Psoas muscle (tissue), 8 donors: Measurements from ENCODE around the gene LEF1. TPM values are rescaled to one million over a fixed set of nuclear protein-coding genes. Genes with fewer than 3 reads are reported as not detected.
"Not testable (repeated sequence)": the region's sequence is repeated elsewhere in the genome, so short reads cannot be mapped to it uniquely, and the experiment has no call there.

Experiments used
- ATAC-seq, 4 donors: fragments of 200-7000 bp; cut with Tn5 transposase; one replicate each; pipeline ENCODE4 v1.9.1; 2020; ENCODE audit warnings: moderate library complexity in 3 of 4, mild to moderate bottlenecking in 2 of 4
- DNase-seq, 2 donors: peaks; one replicate each; pipeline ENCODE4 v3.0.0-alpha.2; 2020
- H3K27ac ChIP-seq: fragments of 200-600 bp; one replicate; pipeline ENCODE4 v1.8.0; 2022
- H3K27me3 ChIP-seq, 3 donors: fragments of 200-600 bp in 1 of 3; one replicate each; pipeline versions ENCODE4 v1.6.1 to v1.8.0; 2013 to 2022; ENCODE audit warnings: low read length in 2 of 3, mild to moderate bottlenecking in 2 of 3, moderate library complexity in 1 of 3; ENCODE audit not compliant: insufficient read depth in 3 of 3
- H3K36me3 ChIP-seq, 2 donors: fragments of 200-600 bp in 1 of 2; one replicate each; pipeline versions ENCODE4 v1.6.1 to v1.8.0; 2013 to 2022; ENCODE audit warnings: low read depth in 1 of 2, mild to moderate bottlenecking in 1 of 2, moderate library complexity in 1 of 2; ENCODE audit not compliant: insufficient read depth in 1 of 2
- H3K4me1 ChIP-seq: fragments of 200-600 bp; one replicate; pipeline ENCODE4 v1.8.0; 2022
- H3K4me3 ChIP-seq: fragments of 200-600 bp; one replicate; pipeline ENCODE4 v1.8.0; 2022; ENCODE audit warnings: mild to moderate bottlenecking
- H3K9me3 ChIP-seq: fragments of 200-600 bp; one replicate; pipeline ENCODE4 v1.8.0; 2022
- WGBS, 3 donors: extraction: QIAGEN DNeasy Blood & Tissue Kit; methylation state at CpG; one replicate each; pipeline versions ENCODE4 v1.1.6 to v1.1.7; 2013; 5-methylcytosine and 5-hydroxymethylcytosine counted together
- intact Hi-C, 2 donors: fragments of 100-400 bp; cut with DNase I; formaldehyde crosslinking; loops; one replicate each; pipeline versions ENCODE4 v1.11.0 to v1.14.2; 2022
- polyA plus RNA-seq, 3 donors: library from polyadenylated mRNA; stranded (reverse); fragments of 200-250 nt; gene quantifications; one replicate each; pipeline ENCODE4 v1.2.3, GENCODE V29; 2013
- total RNA-seq, 4 donors: library from RNA; stranded (reverse); fragmentation: NEBNext Ultra II Directional in 2 of 4; extraction: Animal tissue kit (Norgen Biotek cat#: 25700) in 2 of 4; gene quantifications; one replicate each; pipeline versions ENCODE4 v1.2.1 to v1.2.4, GENCODE V29; 2021 to 2023
- TF ChIP-seq, protein P1 (sequence below): fragments of 200-600 bp; IDR thresholded peaks from one replicate; pipeline ENCODE4 v1.8.0; 2022; ENCODE audit warnings: antibody characterized with exemption
- donor health status: healthy with polysubstance abuse.
- donor health status: DM: no; HTN: no; CAD: no; lungs with moderate emphysema.
- donor health status: Bipolar disorder and iron deficiency.
- donor health status: healthy.
- donor health status: DM: yes; HTN: yes; CAD: no.
- donor health status: DM: no; HTN: no; CAD: no.
- donor health status: DM: no; HTN: no; CAD: no.
- donor health status: DM: yes; HTN: yes; CAD: no.

LEF1 gene
- total and polyA plus RNA-seq, 7 donors = 0.10 to 0.44 (median 0.29) TPM

DNA sequence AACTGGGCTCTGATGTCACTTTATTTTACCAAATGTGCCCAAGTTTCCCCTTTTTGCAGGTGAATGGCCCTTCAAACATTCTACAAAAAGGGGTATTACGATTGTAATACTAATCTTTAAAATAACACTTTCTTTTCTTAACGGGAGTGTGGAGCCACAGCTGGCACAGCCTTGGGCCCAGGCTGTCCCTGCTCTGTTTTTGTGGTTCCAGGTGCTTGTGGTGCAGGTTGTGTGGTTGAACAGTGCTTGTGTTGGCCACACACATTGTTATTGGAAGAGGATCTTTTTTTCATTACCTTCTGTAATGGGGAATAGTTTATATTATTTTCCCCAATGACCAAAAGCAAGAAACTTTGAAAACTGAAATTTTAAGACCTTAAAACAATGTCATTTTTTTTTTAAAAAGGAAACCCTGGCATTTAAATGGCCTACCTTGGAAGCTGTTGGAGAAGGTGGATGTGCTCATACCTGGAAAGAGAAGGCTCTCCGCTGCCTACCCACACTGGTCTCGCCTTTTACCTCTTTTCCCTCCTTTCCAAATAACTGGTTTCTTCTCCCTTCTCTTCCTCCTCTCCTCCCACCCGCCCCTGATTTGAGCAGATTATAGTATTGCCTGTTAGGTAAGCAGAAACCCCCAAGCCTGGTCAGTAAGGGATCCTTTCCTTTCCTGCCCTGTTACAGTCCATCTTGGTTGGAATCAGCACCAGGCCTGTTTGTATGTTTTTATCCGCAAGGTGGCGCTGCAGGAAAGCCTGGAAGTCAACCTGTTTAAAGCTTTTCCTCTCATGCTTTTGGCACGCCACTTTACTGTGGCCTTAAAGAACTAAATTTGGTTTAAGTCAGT, 150.5 kb downstream of the LEF1 start:
- Histone ChIP-seq H3K27me3 (no peaks in the 10 kb centered on the region), H3K4me1 (peaks cover 16% of the 10 kb centered on the region), H3K4me3 (no peak overlapping the region), H3K9me3 (no peaks in the 10 kb centered on the region), H3K27ac (peak overlapping the region; percentile 38), H3K36me3 (peaks cover 2 to 75% of the 10 kb centered on the region in 2 donors)
- TF ChIP-seq, protein P1, sequence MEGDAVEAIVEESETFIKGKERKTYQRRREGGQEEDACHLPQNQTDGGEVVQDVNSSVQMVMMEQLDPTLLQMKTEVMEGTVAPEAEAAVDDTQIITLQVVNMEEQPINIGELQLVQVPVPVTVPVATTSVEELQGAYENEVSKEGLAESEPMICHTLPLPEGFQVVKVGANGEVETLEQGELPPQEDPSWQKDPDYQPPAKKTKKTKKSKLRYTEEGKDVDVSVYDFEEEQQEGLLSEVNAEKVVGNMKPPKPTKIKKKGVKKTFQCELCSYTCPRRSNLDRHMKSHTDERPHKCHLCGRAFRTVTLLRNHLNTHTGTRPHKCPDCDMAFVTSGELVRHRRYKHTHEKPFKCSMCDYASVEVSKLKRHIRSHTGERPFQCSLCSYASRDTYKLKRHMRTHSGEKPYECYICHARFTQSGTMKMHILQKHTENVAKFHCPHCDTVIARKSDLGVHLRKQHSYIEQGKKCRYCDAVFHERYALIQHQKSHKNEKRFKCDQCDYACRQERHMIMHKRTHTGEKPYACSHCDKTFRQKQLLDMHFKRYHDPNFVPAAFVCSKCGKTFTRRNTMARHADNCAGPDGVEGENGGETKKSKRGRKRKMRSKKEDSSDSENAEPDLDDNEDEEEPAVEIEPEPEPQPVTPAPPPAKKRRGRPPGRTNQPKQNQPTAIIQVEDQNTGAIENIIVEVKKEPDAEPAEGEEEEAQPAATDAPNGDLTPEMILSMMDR = peak; percentile 93
- WGBS, 3 donors = 38 to 47% (median 38%) methylated on average over 8 of the region's 8 CpGs
- intact Hi-C loops = loop anchor here (5.0 kb wide), 1 partner anchor 554 kb away; no protein-coding TSS in a partner anchor
- ATAC-seq (peak; percentile 80 to 92 (median 88)), DNase-seq (peak; percentile 72 to 83)

GRCh38 chr4:108013955-108014354, 154.8 kb downstream of the LEF1 start:
- H3K4me3 ChIP-seq = no peak overlapping the region
- H3K27ac ChIP-seq = no peak overlapping the region
- H3K27me3 ChIP-seq = no peaks in the 10 kb centered on the region
- 94 to 98% (median 97%) methylated on average over 5 of the region's 5 CpGs for WGBS, 3 donors
- H3K9me3 ChIP-seq = no peaks in the 10 kb centered on the region
- intact Hi-C loops = no loop called here
- ATAC-seq (no peak), DNase-seq (no peak)
- peaks cover 0 to 59% of the 10 kb centered on the region in 2 donors for H3K36me3 ChIP-seq
- TF ChIP-seq, protein P1 = no peak
- H3K4me1 ChIP-seq = peaks cover 37% of the 10 kb centered on the region

- H3K36me3 ChIP-seq = peaks cover 0 to 59% of the 10 kb centered on the region in 2 donors
- intact Hi-C loops = no loop called here
- H3K4me1 ChIP-seq = peaks cover 37% of the 10 kb centered on the region
- no peak for DNase-seq
- no peak overlapping the region for H3K4me3 ChIP-seq
- H3K9me3 ChIP-seq = no peaks in the 10 kb centered on the region
- H3K27me3 ChIP-seq = no peaks in the 10 kb centered on the region
- TF ChIP-seq, protein P1 = no peak
- H3K27ac ChIP-seq = no peak overlapping the region
- no peak for ATAC-seq
These were observed 155.4 kb downstream of the LEF1 start for GRCh38 chr4:108013327-108013726.

DNA sequence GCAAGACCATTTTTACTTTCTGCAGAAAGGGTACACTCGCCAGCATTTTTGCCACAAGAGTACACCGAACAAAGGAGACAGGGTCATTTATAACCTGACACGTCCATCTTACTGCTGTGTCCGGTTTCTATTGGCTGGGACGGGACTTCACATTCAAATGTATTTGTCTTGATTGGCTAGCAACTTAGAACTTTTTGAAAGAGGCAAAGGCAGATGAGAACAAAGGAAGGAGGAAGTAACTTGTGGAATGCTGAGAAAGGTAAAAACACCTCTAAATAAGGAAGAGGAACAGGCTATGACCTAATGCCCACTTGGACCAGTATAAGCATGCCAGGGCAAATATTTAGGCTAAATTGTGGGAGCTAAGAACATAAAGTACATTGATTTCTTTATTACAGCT, 156.3 kb downstream of the LEF1 start:
- WGBS, 3 donors = 61 to 86% (median 66%) methylated on average over 5 of the region's 5 CpGs
- intact Hi-C loops, ATAC-seq, H3K27ac ChIP-seq, H3K9me3 ChIP-seq, H3K27me3 ChIP-seq, DNase-seq, H3K4me3 ChIP-seq: not testable (repeated sequence)
- peaks cover 44% of the 10 kb centered on the region for H3K4me1 ChIP-seq
- peaks cover 0 to 52% of the 10 kb centered on the region in 2 donors for H3K36me3 ChIP-seq

GRCh38 chr4:108010167-108010566, 158.6 kb downstream of the LEF1 start:
- Histone ChIP-seq H3K9me3 (no peaks in the 10 kb centered on the region), H3K4me1 (peaks cover 53% of the 10 kb centered on the region), H3K4me3 (no peak overlapping the region), H3K27me3 (no peaks in the 10 kb centered on the region), H3K27ac (peak overlapping the region; percentile 90), H3K36me3 (peaks cover 0 to 30% of the 10 kb centered on the region in 2 donors)
- intact Hi-C loops = no loop called here
- 95 to 98% (median 97%) methylated on average over 2 of the region's 2 CpGs for WGBS, 3 donors
- ATAC-seq = no peak
- no peak for DNase-seq
- TF ChIP-seq, protein P1 = no peak
